ENCODE results near the gene KHDC4.
"Not testable (repeated sequence)": the region's sequence is repeated elsewhere in the genome, so short reads cannot be mapped to it uniquely, and the experiment has no call there.

Gene KHDC4

DNA sequence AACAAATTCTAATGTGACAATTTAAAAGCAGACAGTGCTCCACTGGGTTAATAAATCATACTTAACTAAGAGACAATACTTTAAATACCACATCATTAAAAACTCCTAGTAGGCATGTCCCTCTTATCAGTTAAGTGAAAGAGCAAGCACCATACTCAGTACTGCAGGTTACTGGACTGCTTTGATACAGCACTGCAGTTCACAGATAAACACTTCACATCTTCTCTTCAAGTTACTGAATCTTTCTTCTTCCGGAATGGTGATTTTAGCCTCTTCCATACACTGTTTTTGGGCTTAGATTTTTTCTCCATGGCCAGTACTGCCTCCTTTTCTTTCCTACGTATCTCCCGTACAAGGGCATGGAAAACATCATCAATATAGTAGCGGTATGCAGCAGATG, 34.1 kb downstream of the KHDC4 start:
- DNase-seq (ENCODE audit: low read depth), result no peak

DNA sequence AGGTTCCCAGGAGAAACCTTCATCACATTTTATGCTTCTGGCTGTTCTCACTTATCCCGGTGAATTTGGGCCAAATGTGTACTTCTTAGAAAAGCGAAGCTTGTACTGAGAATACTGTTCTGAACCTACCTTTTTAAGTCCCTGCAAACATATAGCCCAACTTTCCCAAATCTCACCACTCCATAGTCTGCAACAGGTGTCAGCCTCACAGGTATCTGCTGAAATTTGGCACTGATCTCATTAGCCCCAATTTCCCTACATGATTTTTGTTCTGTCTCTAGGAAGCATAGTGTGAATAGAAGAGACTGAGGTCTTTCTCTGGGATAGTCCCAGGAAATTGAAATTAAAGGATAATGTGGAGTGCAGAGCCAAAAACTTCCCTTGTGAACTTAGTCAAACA, 34.5 kb downstream of the KHDC4 start:
- DNase-seq (ENCODE audit: low read depth), result no peak

DNA sequence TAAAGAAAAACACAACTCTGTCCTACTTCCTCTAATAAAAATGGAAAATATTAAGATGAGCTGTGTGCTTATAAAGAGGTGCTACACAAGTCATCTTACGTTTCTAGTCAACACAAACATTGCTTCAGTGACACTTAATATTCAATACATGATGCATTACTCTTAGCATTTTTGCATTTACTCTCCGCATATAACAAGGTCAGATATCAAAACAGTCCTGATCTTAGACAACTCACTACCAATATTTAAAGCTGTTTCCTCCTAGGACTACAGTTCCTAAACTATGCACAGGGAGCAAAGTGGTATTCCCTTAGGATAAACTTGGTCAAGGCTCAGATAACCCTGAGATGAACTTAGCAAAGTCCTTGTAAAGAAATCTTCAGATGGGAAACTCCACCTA, 35.3 kb downstream of the KHDC4 start:
- no peak for DNase-seq (ENCODE audit: low read depth)

GRCh38 chr1:155897746-155898145, 36.5 kb downstream of the KHDC4 start:
- DNase-seq (ENCODE audit: low read depth), result no peak

DNA sequence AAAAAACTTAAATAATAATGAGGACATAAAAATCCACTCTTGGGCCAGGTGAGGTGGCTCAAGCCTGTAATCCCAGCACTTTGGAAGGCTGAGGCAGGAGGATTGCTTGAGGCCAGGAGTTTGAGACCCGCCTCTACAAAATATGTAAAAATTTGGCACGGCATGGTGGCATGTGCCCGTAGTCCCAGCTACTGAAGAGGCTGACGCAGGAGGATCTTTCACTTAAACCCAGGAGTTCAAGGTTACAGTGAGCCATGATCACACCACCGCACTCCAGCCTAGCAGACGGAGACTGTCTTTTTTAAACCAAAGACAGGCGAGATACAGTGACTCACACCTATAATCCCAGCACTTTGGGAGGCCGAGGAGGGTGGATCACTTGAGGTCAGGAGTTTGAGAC, 37.7 kb downstream of the KHDC4 start:
- DNase-seq (ENCODE audit: low read depth), result not testable (repeated sequence)

- not testable (repeated sequence) for DNase-seq (ENCODE audit: low read depth)
These were observed 38.6 kb downstream of the KHDC4 start for GRCh38 chr1:155895617-155896016.

- DNase-seq (ENCODE audit: low read depth), result no peak
These were observed 40.6 kb downstream of the KHDC4 start for GRCh38 chr1:155893389-155894142.

GRCh38 chr1:155892796-155893195, 41.4 kb downstream of the KHDC4 start:
- DNase-seq (ENCODE audit: low read depth), result no peak

- DNase-seq (ENCODE audit: low read depth), result no peak
These were observed 44.0 kb downstream of the KHDC4 start for GRCh38 chr1:155890251-155890650.

DNA sequence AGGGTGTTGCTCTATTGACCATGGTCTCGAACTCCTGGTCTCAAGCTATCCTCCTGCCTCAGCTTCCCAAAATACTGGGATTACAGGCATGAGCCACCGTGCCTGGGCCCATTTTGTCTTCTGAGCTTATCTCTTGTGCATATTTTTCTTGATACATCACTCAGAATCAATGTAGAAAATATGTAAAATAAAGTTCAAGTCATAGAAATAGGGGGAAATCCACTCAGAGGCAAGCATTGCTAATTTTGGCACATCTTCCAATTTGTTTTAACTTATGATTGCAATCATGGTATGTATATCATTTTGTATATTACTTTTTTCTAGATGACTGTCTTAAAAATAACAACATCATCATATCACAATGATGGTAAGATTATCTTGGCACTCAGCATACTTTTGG, 44.6 kb downstream of the KHDC4 start:
- DNase-seq (ENCODE audit: low read depth), result no peak

- DNase-seq (ENCODE audit: low read depth), result no peak
These were observed 45.7 kb downstream of the KHDC4 start for GRCh38 chr1:155888481-155888880.

DNA sequence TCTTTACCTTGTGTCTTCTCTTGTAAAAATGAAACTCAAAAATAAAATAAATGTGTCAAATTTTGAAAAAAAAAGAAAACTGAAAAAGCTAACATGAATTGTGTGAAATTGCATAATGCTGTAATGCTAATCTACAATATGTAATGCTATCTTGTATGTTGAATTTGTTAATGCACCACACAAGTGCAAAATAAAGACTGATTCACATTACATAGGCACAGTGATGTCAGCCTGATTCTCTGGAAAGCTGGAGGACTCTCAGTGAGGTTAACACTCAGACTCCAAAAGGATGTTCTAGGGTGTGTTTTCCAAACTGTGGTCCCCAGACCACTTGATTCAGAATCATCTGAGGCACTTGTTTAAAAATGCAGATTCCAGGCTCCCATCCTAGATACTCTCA, 49.2 kb downstream of the KHDC4 start:
- no peak for DNase-seq (ENCODE audit: low read depth)

DNA sequence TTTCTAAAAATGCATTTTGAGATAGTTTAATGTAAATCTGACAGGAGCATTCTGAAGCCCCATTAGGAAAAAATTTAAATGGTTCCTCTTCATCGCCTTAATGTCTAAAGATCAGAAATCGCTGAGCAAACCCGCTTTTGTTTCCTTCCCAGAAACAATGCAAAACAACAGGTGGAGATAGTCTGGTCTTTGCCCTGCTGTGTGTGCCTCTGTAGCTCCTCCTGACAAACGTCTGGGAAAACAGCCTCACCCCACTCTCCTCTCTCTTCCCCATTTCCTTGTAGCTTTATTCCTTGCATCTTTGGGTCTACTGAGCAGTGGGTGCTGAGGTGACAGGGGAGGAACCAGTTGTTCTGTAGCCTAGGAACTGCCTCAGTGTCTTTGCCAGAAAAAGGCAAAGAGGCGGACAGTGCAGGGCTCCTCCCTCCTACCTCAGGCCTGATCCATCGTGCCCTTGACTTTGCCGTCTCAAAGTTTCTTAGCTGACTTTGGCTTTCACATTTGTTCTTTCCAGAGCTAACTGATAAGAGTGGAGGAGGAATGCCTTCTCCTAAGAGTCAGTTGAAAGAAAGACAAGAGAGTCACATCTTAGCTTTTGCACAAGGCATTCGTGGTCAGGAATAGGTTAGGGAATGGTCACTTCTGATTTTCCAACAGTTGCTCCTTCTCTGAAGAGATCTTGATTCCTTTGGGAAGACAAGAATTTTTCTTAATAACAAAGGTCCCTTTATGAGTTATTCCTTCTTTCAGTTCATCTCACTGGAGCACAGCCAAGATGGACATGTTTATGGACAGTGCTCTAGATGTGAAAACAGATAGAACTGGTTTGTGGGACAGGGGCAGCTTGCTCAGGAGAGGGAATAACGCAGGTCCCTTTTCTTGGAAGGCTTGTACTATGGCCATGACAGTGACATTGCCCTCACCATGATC, 49.9 kb downstream of the KHDC4 start:
- DNase-seq (ENCODE audit: low read depth), result no peak

- no peak for DNase-seq (ENCODE audit: low read depth)
These were observed 51.4 kb downstream of the KHDC4 start for GRCh38 chr1:155882766-155883165.

DNA sequence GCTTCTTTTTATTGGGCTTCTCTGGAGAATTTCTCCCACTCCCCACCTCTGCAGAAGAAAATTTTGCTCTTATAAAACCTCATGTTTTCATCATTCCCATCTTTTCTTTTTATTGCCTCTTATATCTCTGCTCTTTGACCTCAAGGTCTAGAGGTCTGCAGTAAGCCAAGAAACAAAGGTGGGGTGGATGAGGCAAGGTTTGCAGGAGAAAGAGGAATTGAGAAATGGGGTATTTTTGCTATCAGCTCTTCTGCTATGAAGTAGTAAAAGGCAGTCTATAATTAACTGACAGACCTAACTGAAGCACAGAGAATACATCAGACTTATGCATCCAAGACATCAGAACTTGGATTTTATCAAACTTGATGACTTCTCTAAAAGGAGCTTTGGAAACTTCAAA, 52.0 kb downstream of the KHDC4 start:
- no peak for DNase-seq (ENCODE audit: low read depth)

DNA sequence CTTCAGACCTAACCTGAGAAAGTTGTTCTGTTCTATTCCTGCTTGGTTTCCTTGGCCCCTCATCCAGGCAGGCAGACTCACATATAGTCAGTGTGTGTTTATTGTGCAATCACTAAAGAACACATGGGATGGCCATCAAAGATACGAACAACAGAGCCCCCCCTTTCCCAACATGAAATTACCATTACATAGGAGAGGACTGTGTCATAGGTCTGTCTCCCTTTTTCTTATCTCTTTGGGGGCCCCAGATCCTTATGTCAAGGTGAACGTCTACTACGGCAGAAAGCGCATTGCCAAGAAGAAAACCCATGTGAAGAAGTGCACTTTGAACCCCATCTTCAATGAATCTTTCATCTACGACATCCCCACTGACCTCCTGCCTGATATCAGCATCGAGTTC, 53.3 kb downstream of the KHDC4 start:
- no peak for DNase-seq (ENCODE audit: low read depth)

- no peak for DNase-seq (ENCODE audit: low read depth)
These were observed 54.0 kb downstream of the KHDC4 start for GRCh38 chr1:155880251-155880650.

DNA sequence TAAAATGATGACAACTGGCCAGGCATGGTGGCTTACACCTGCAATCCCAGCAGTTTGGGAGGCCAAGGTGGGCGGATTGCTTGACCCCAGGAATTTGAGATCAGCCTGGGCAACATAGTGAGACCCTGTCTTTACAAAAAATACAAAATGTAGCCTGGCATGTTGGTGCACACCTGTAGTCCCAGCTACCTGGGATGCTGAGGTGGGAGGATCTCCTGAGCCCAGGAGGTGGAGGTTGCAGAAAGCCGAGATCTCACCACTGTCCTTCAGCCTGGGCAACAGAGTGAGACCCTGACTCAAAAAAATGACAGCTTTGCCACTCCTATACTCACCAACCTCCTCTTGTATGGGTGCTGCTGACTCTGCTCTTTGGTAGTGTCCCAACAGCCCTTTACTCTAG, 56.3 kb downstream of the KHDC4 start:
- DNase-seq (ENCODE audit: low read depth), result no peak

- no peak for DNase-seq (ENCODE audit: low read depth)
These were observed 60.4 kb downstream of the KHDC4 start for GRCh38 chr1:155873860-155874259.

DNA sequence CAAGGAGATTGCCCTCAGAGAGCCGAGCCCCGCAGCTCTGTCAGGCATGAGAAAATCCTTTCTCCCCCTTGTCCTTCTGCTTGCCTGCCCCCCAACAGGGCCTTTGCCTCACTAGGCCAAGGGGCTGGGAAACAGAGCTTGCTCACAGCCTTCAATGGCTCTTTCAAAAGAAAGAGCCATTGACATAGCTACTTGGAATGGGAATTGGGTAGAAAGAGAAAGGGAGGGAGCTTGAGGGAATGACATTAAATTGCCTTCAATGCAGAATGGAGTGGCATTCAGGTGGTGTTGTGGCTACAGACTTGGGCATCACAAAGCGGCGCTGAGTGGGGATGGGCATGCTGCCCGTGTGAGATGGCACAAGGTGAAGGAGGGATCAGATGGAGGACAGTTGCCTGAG, 61.7 kb downstream of the KHDC4 start:
- DNase-seq (ENCODE audit: low read depth), result no peak

DNA sequence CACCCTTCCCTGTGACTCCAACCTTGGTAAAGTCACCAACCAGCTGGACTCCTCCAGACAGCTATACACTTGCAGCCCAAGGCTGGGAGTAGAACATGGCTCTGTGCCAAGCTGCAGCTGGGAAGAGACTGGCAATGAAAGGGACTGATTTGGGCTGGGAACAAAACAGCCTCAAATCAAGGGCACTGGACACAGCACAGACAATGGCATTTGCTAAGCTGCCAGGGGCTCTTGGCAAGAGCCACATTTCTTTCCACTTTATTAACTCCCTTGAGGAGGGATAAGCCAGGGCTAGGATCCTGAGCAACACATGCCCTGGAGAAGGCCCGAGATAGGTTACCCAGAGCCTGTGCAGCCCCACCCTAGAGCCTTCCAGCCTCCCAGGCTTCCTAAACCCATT, 62.8 kb downstream of the KHDC4 start:
- DNase-seq (ENCODE audit: low read depth), result no peak

- no peak for DNase-seq (ENCODE audit: low read depth)
These were observed 66.4 kb downstream of the KHDC4 start for GRCh38 chr1:155867766-155868165.

DNA sequence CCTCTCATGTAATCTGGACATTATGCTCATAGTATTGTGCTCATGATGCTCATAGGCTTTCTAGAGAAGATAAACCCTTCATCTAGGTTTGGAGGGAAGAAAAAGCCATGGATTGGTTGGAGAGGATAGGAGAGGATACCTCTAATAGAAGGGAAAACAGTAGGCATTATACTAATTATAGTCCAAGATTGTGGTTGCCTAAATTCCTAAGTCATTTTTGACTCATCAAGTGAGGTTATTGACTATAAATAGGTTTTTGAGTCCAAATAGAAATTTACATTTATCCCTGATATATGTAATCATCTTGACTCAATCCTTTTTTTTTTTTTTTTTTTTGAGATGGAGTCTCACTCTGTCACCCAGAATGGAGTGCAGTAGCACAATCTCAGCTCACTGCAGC, 69.8 kb downstream of the KHDC4 start:
- DNase-seq (ENCODE audit: low read depth), result no peak

All from stimulated activated CD8-positive, alpha-beta memory T cell treated with anti-CD3 and anti-CD28 coated beads, Interleukin-7, amount 100 ng/mL, for 24 hours (primary cell).